Measurements from ENCODE around the gene LNX1.

LNX1 gene

DNA sequence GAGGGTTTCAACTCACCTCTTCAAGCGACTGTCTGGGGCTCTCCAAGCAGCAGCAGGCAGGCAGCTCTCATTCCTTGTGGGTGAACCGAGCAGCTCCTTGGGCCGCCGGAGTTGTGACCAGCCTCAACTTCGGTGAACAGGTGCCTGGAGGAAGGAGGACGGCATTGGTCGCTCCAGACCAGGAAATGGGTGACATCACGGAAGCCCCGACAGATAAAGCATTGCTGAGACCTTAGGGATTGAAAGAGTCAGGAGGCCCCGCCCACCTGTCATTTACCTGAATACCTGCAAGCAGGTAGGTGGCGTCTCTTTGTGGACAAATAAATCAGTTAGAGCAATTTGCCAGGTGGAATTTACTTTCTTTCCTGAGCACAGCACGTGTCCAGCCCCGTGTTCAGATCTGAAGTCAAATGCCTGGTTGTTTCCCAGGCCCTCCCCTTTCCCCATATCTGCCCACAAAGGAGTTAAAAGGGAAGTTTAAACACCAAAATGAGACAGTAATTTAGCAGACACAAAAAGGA, at the start of gene LNX1:
TSS of gene LNX1 (minus strand) at position 115 of the 521 bp plus-strand sequence. CDS start 17,484 bp downstream, outside the sequence.
- DNase-seq (ENCODE audit: low spot score), result no peak

DNA sequence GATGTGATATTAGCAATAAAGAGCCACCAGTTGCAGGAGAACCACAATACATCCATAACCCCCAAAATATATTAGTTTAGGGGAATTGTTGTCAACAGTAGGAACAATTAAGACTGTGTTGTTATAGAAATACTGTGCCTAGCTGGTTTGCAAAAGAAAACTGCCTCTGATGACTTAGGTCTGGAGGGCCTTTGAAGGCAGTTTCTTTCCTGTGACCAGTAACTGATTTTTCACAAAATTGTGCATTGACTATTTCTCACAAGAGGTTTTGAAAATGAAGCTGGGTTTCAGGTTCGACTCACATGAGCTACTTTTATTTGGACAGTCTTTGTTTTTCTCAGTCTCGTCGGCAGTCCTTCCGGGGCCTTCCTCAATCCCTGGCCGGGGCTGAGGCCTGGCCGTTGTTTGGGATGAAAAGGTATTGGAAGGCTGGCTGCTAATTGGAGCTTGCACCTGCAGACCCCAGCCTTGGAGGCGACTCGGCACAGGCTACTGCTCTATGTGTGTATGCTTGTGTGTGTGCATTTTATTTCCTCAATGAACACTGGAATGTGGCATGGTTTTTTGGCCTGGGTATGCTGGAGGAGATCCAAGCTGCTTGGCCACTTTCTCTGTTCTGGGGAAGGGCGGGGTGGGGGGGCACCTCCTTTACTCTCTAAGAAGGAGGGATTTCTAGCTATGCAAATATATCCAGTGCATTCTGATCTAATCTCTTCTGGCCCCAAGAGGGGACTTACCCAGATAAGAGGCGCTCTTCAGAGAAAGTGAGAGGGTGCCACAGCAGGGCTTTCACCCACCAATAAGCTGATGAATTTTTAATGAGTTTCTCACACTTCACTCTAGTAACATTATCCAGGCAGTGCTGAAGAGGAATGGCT, 49.5 kb upstream of the LNX1 start:
- DNase-seq (ENCODE audit: low spot score), result no peak

DNA sequence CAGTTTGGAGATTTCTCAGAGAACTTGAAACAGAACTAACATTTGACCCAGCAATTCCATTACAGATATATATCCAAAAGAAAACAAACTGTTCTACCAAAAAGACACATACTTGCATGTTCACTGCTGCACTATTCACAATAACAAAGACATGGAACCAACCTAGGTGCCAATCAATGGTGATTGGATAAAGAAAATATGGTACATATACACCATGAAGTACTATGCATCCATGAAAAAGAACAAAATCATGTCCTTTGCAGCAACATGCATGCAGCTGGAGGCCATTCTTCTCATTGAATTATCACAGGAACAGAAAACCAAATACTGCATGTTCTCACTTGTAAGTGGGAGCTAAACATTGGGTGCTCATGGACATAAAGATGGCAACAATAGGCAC, 47.6 kb upstream of the LNX1 start:
- no peak for DNase-seq (ENCODE audit: low spot score)

DNA sequence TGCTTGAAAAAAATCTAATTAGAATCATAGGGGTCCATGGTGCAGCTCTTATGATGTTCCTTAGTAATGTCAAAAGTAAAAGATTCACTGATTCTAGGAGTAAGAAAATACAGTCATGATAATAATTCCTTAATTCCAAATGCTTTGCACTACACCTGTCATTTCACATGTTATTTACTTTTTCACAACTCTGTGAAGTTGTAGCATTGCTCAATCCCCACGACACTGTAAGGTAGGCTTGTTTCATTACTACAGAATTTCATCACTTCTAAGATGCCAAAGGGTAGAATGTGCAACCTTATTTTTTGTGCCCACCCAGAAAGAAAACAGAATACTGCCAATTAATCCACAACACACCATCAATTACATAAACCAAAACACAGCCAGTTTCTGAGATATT, 46.1 kb upstream of the LNX1 start:
- no peak for DNase-seq (ENCODE audit: low spot score)

DNA sequence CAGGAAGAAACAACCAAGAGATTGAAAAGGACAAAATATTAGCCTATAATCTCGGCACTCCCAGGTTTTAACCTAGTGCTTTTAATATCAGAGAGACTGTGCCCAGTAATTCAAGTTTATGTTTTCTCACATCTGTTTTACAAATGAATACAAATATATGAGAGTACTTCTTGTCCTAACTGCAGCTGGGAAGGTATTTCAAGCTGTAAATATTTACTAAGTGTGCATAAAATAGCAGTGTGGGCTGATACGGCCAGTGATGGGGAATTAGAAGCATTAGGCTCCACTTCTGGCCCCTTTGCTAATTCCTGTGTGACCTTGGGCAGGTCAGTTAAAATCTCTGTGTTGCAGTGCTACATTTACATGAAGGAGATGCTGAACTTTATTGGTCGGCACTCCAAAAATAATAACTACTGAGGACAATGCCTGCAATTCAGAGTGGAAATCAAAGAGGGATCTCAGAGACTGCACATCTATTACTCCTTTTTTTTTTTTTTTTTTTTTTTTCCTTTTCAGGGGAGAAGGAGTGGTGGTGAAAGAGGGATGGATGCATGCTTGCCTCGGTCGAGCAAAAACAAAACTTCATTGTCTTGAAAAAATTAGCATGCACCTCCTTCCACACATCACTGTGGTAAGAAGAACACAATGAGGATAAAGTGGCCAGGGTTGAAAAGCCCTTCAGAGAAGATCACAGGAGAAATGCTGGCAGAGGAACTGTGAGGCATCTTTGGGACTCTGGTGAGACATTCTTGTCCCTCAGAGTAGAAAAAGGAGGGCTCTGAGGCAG, 44.6 kb upstream of the LNX1 start:
- DNase-seq (ENCODE audit: low spot score), result no peak

DNA sequence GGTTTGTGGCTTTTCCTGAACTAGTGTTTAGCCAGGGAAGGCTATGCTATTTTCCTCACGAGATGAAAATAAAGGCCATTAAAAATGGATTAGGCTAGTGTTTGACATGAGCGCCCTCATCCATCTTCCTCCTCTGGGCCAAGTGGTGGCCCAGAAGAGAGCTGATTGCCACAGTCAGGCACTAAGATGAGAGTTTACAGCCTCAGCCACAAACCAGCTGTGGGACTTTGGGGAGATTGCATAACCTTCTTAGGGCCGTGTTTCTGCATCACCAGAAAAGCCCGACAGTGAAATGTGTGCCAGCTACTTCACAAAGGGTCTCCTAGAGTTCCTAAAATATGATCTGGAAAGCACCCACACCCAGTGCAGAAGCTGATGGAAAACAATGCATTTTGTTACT, 42.3 kb upstream of the LNX1 start:
- no peak for DNase-seq (ENCODE audit: low spot score)

DNA sequence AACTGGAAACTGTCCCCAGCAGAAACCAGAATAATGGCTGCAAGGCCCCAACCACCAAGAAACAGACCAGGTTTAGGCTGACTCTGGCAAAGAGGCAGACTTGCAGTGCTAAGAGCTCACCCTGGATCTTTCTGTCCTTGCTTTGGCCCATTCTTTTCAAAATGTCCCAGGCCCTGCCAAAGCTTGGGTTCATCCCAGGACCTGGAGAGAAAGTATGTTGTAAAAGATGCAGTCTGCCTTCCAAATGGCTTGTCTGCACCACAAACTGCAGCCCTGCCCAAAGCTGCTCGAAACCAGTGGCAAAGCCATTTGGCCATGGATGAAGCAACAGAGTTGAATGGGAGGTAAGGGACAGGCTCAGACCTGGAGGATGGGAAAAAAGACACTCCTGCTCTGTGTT, 38.0 kb upstream of the LNX1 start:
- no peak for DNase-seq (ENCODE audit: low spot score)

DNA sequence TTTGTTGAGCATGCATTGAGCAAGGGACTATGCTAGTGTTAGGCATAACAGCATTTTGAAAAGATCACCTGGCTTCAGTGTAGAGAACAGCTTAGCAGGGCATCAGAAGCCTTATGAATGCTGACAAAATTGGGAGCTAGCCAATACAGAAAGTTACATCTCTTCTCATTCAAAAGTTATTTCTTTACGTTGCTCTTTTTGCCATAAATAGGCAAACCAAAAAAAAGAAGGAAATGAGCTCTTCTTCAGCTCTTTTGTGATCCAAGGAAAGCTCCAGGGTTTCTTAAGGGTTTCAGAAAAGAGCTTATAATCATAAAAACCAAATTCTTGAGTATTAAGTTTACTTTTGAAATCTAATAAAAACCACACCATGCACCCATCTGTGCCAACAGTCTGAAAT, 35.2 kb upstream of the LNX1 start:
- no peak for DNase-seq (ENCODE audit: low spot score)

DNA sequence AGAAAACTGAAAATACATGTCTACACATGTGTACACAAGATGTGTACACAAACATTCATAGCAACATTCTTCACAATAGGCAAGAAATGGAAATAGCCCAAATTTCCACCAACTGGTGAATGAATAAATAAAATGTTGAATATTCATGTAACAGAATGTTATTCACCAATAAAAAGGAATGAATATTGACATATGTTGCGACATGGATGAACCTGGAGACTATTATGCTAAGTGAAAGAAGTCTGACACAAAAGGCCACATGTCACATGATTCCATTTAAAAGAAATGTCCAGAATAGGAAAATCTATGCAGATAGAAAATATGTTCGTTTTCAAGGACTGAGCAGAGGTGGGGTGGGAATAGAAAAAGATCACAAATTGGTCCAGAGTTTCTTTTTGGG, 34.6 kb upstream of the LNX1 start:
- DNase-seq (ENCODE audit: low spot score), result no peak

DNA sequence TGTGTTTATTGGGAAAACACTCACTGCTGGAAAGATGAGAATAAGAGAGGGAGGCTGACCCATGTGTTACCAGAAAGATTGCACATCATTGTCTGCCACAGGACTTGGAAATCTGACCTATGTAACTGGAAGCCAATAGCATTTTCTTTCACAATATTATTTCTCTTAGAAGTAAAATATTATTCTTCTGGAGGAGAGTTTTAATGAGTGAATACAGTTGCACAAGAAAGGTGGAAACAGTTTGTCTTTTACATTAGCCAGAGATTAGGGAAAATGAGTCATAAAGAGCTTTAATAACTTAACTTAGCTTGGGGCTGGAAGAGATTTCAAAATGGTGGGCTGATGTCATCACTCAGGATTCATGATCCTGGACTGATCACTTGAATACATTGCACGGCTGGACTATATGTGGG, 31.5 kb upstream of the LNX1 start:
- DNase-seq (ENCODE audit: low spot score), result no peak

DNA sequence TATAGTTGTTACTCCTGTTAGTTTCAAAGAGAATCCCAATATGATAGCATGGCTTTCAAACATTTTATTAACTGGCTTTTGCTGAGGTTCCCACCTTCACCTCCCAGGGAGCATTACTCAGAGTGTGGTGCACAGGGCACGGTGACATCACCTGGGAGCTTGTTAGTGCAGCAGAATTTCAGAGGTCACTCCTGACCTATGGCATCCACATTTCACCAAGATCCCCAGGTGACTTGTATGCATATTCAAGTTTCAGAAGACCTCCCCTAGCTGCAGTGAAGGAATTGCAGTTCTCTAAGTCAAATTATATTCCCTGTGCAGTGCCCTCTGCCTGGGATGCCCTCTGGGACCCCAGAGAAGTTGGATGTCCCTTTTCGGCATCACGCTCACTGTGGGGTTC, 29.7 kb upstream of the LNX1 start:
- no peak for DNase-seq (ENCODE audit: low spot score)

DNA sequence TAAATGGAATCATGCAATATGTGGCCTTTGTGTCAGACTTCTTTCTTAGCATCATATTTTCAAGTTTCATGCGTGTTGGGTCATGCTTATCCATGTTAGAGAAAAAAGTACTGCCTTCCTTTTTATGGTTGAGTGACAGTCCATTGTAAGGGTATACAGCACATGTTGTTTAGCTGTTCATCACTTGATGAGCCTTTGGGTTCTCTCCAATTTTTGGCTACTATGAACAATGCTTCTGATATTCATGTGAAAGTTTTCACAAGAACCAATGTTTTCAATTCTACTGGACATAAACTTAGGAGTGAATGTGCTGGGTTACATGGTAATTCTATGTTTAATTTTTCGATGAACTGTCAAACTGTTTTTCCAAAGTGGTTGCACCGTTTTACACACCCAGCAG, 28.1 kb upstream of the LNX1 start:
- no peak for DNase-seq (ENCODE audit: low spot score)

DNA sequence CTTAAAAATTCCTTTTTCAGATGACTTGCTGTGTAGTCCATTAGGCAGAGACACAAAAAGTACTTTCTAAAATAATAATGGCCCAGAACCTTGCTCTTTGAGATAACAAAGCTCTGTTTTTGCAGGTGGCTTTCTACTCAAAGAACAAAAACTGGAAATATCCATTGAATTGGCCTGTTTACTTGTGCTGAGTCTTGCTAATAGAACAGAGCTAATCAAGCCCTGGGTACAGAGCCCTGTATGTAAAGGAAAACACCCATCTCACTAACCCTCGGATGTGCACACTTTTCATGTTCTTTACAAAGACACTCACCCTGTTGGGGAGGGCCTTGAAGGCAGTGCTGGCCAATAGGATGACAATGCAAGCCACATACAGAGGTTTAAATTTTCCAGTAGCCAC, 27.0 kb upstream of the LNX1 start:
- no peak for DNase-seq (ENCODE audit: low spot score)

DNA sequence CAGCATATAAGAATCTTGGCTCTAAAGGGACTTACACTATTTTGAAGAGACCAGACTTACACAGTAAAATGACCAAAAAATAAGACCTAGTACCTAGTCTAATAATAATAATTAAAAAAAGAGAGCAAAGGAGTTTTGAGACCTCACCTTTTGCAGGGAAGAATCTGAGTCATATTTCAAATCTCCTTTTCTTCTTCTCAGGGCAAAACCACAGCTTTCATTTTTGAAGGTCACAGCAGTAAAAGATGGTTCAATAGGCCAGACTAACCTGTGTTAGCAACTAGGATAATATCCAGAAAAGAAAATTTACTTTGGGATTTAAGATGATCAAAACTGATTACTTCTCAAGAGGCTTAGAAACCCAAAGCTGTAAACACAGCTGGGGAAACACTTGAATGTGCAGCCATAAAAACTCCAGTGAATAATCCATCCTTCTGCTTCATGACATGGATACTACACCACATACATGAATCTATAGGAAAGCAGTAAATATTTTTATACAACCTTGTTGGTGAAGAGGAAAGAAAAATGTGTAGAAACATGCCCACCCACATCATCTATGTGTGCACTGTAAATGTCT, 25.9 kb upstream of the LNX1 start:
- no peak for DNase-seq (ENCODE audit: low spot score)

DNA sequence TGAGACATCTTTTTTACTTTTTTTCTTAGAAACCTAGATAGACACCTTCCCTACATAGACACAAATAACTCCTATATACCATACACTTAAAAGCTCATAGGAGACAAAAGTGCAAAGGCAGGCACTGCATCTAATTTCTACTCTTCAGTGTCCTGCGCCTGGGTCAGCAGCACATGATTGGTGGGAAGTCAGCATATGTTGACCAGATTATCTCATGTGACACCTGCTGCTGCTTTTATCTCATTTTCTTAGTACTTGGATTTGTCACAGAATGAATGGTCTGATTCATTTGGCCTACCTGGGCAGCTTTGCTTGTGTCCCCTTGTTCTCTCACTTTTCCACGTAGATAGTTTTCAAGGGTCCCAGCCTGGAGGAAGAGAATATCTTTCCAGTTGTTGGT, 24.9 kb upstream of the LNX1 start:
- DNase-seq (ENCODE audit: low spot score), result no peak

DNA sequence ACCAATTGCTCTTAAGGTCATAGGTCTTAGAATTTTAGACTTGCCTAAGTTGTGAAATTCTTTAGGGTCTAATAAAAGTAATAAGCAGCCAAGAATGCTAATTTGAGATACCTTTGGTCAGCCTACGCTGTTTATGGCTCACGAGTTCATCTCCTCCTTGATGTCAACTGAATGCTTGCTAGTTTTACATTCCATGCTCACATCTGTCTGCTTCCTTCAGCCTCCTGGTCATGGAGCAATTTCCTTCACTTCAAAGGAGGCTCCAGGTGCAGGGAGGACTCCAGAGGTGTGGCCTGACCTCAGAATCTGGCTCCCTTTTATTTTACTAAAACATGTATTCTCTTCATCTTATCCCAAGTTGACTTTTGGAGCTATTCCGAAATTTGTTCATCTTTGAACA, 23.3 kb upstream of the LNX1 start:
- no peak for DNase-seq (ENCODE audit: low spot score)

DNA sequence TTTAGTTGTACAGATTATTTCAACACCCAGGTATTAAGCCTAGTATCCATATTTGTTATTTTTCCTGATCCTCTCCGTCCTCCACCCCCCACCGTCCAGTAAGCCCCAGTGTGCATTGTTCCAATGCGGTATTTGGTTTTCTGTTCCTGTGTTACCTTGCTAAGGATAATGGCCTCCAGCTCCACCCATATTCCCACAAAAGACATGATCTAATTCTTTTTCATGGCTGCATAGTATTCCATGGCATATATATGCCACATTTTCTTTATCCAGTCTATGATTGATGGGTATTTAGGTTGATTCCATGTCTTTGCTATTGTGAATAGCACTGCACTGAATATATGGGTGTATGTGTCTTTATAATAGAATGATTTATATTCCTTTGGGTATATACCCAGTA, 22.1 kb upstream of the LNX1 start:
- no peak for DNase-seq (ENCODE audit: low spot score)

DNA sequence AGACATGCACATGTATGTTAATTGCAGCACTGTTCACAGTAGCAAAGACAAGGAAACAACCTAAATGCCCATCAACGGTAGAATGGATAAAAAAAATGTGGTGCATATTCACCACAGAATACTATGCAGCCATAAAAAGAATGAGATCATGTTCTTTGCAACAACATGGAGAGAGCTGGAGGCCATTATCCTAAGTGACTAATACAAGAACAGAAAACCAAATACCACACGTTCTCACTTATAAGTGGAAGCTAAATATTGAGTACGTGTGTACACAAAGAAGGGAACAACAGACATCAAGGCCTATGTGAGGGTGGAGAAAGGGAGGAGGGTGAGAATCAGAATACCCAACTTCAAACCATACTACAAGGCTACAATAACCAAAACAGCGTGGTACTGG, 17.4 kb upstream of the LNX1 start:
- DNase-seq (ENCODE audit: low spot score), result no peak

DNA sequence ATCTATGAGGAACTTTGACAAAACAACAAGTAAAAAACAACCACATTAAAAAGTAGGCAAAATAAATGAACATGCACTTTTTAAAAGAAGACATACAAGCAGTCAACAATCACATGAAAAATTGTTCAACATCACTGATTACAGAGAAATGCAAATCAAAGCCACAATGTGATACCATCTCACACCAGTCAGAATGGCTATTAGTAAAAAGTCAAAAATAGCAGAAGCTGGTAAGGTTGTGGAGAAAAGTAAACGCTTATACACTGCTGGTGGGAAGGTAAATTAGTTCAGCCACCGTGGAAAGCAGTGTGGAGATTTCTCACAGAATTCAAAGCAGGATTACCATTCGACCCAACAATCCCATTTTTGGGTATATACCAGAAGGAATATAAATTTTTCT, 17.0 kb upstream of the LNX1 start:
- no peak for DNase-seq (ENCODE audit: low spot score)

DNA sequence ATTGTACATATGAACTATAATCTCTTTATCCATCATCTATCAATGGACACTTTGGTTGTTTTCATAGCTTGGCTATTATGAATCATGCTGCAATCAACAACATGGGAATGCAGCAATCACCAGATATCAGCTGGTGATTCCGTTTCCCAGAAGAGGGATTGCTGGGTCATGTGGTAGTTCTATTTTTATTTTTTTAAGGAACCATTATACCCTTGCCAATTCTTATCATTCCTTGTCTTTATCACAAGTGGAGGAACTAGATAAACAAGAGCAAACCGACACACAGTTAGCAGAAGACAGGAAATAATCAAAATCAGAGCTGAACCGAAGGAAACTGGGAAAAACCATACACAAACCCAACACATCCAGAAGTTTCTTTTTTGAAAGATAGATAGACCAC, 14.5 kb upstream of the LNX1 start:
- no peak for DNase-seq (ENCODE audit: low spot score)

DNA sequence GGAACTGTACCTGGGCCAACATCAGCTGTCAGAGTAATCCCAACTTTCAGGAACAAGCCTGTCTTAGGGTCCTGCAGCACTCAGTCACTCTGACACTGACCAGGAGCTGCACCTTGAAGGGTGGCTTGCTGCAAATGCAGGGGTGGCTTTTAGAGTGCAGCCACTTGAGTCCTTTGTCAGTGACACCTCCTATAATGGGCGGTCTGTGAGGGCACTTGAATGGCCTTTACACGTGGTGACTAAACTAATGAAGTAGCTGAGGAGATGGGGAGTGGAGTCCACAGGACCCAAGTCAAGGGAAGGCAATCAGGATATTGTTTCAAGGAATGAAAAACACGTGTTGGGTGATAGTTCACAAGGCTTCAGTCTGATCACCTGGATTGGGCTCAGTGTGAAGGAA, 11.1 kb upstream of the LNX1 start:
- DNase-seq (ENCODE audit: low spot score), result no peak

DNA sequence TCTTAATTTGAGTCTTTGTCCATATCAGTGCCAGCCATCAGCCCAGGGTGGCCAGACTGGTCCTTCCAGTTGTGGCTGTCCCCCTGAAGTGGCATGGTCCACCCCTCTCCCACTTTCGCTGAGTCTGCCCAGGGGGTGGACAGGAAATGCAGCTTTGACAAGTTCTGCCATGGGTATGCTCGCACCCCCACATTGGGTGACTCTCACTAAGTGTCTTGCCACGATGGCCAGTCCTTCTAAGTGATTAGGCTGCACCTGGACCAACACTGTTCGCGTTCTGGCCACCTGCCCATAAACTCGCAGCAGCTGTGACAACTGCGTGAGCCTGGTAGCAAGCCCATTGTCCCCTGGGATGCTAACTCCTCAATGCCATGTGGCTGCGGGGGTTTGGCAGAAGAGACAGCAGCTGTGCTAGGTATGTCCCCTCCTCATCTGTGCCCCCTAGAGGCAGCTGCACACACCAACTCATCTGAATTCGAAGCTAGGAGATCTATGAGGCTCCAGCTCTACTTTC, 10.0 kb upstream of the LNX1 start:
- no peak for DNase-seq (ENCODE audit: low spot score)

DNA sequence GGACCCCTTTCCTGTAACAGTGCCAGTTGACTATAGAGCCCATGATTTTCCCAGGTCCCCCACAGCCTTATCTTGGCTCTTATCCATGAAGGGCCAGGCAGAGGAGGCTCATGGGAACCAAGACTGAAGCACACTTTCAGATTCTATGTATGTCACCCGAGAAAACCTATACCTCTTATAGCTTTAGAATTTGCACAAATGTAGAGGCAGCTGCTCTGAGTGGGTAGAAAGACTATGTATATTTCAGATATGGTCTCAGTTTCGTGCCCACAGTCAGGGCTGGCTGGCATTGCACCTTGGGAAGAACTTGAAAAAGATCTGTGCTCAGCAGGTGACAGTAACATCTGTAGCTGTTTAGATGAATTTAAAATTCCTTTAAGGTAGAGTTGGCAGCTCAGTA, 8.3 kb upstream of the LNX1 start:
- no peak for DNase-seq (ENCODE audit: low spot score)

Measured in CD4-positive, alpha-beta T cell treated with Interleukin-15 for 4 hours (primary cell).